T-helper 1 cell (primary cell): ENCODE results near the gene KLRC1.
"Not testable (repeated sequence)": the region's sequence is repeated elsewhere in the genome, so short reads cannot be mapped to it uniquely, and the experiment has no call there.

Source experiments
- DNase-seq, 5 donors: peaks; one replicate each; pipeline ENCODE4 v3.0.0-alpha.2; 2012 to 2020
- total RNA-seq, 4 donors: gene quantifications; one replicate each; lab custom pipeline; 2026; lab: John Stamatoyannopoulos, UW

The KLRC1 gene
- total RNA-seq = 0 to 0.08 (median 0) reads per million in 4 donors

- DNase-seq = no peak
These were observed at the start of gene KLRC1 for GRCh38 chr12:10453156-10453555. KLRC1 (minus strand) TSS chr12:10453377; CDS start chr12:10451156, 2,221 bp downstream.

GRCh38 chr12:10501030-10501429 lies 47.9 kb upstream of the KLRC1 start:
- no peak for DNase-seq

- DNase-seq = no peak
These were observed 44.9 kb upstream of the KLRC1 start for GRCh38 chr12:10498042-10498441.

- no peak for DNase-seq
These were observed 44.4 kb upstream of the KLRC1 start for GRCh38 chr12:10497602-10498001.

GRCh38 chr12:10491766-10492165 lies 38.6 kb upstream of the KLRC1 start:
- no peak for DNase-seq

- not testable (repeated sequence) for DNase-seq
These were observed 34.2 kb upstream of the KLRC1 start for GRCh38 chr12:10487328-10487727.

GRCh38 chr12:10481901-10482300 lies 28.7 kb upstream of the KLRC1 start:
- not testable (repeated sequence) for DNase-seq

- not testable (repeated sequence) for DNase-seq
These were observed 19.6 kb upstream of the KLRC1 start for GRCh38 chr12:10472808-10473207.

- no peak for DNase-seq
These were observed 16.5 kb upstream of the KLRC1 start for GRCh38 chr12:10469701-10470100.

GRCh38 chr12:10466311-10466710 lies 13.1 kb upstream of the KLRC1 start:
- no peak for DNase-seq

GRCh38 chr12:10457760-10458159 lies 4.6 kb upstream of the KLRC1 start:
- no peak for DNase-seq

GRCh38 chr12:10456856-10457255 lies 3.7 kb upstream of the KLRC1 start:
- no peak for DNase-seq

GRCh38 chr12:10455766-10456165 lies 2.6 kb upstream of the KLRC1 start:
- no peak for DNase-seq

GRCh38 chr12:10454531-10454930 lies 1.4 kb upstream of the KLRC1 start:
- DNase-seq = no peak

- no peak for DNase-seq
These were observed 4.9 kb downstream of the KLRC1 start for GRCh38 chr12:10448236-10448635.

- DNase-seq = not testable (repeated sequence)
These were observed 7.1 kb downstream of the KLRC1 start for GRCh38 chr12:10446052-10446451.

- DNase-seq = not testable (repeated sequence)
These were observed 12.0 kb downstream of the KLRC1 start for GRCh38 chr12:10441144-10441543.

GRCh38 chr12:10439608-10440274 lies 13.4 kb downstream of the KLRC1 start:
- DNase-seq = not testable (repeated sequence)

- DNase-seq = not testable (repeated sequence)
These were observed 15.6 kb downstream of the KLRC1 start for GRCh38 chr12:10437601-10438000.

- DNase-seq = not testable (repeated sequence)
These were observed 17.4 kb downstream of the KLRC1 start, which contains the start of gene KLRC2 for GRCh38 chr12:10435816-10436215. KLRC2 (minus strand) TSS chr12:10436010; CDS start chr12:10435986, 24 bp downstream.

GRCh38 chr12:10430623-10431022 lies 22.6 kb downstream of the KLRC1 start:
- not testable (repeated sequence) for DNase-seq

- DNase-seq = not testable (repeated sequence)
These were observed 27.2 kb downstream of the KLRC1 start for GRCh38 chr12:10425938-10426337.

- not testable (repeated sequence) for DNase-seq
These were observed 28.8 kb downstream of the KLRC1 start for GRCh38 chr12:10424260-10424899.

- DNase-seq = not testable (repeated sequence)
These were observed 31.0 kb downstream of the KLRC1 start for GRCh38 chr12:10422159-10422558.
